ENCODE results near the gene AIFM2. TPM values are rescaled to one million over a fixed set of nuclear protein-coding genes. Genes with fewer than 3 reads are reported as not detected.

AIFM2 gene
- polyA plus RNA-seq, 3 donors, result 0.28 to 2.1 (median 0.41) TPM

GRCh38 chr10:70131560-70131937 is 1.1 kb downstream of the AIFM2 start:
- H3K27me3 Mint-ChIP-seq (ENCODE audit: low read depth in 3 of 3), result peaks cover 18 to 28% (median 19%) of the 10 kb centered on the region in 3 donors
- H3K36me3 Mint-ChIP-seq, result peaks cover 1 to 3% of the 10 kb centered on the region in 2 donors
- no peak overlapping the region for H3K27ac ChIP-seq (ENCODE audit: low read depth in 1 of 2, low read length in 2 of 2)
- H3K9ac ChIP-seq (ENCODE audit: insufficient read depth, low read length, poor library complexity, severe bottlenecking), result no peak overlapping the region
- no peaks in the 10 kb centered on the region for H4K20me1 ChIP-seq (ENCODE audit: insufficient read depth, low read length)
- no peak overlapping the region for H3K4me3 ChIP-seq (replicated peaks in 1 of 3; ENCODE audit: low read depth in 2 of 3, low read length in 3 of 3)
- H3K27ac Mint-ChIP-seq, result no peak overlapping the region
- TF ChIP-seq, protein P1, sequence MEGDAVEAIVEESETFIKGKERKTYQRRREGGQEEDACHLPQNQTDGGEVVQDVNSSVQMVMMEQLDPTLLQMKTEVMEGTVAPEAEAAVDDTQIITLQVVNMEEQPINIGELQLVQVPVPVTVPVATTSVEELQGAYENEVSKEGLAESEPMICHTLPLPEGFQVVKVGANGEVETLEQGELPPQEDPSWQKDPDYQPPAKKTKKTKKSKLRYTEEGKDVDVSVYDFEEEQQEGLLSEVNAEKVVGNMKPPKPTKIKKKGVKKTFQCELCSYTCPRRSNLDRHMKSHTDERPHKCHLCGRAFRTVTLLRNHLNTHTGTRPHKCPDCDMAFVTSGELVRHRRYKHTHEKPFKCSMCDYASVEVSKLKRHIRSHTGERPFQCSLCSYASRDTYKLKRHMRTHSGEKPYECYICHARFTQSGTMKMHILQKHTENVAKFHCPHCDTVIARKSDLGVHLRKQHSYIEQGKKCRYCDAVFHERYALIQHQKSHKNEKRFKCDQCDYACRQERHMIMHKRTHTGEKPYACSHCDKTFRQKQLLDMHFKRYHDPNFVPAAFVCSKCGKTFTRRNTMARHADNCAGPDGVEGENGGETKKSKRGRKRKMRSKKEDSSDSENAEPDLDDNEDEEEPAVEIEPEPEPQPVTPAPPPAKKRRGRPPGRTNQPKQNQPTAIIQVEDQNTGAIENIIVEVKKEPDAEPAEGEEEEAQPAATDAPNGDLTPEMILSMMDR (IDR thresholded peaks at IDR 0.05), result no peak
- intact Hi-C loops (cut with micrococcal nuclease), result no loop called here
- H2AFZ ChIP-seq (ENCODE audit: insufficient read depth, low read depth, low read length, poor library complexity, severe bottlenecking), result no peak overlapping the region
- no peaks in the 10 kb centered on the region for H3K9me3 ChIP-seq (replicated peaks in 1 of 2; ENCODE audit: control insufficient read depth in 1 of 2, insufficient read depth in 1 of 2, low read length in 2 of 2)
- WGBS (ENCODE audit: insufficient coverage), result 100% methylated on average over 3 of the region's 4 CpGs
- peaks cover 3 to 11% of the 10 kb centered on the region in 2 donors for H3K27me3 ChIP-seq (ENCODE audit: control insufficient read depth in 2 of 2, insufficient read depth in 2 of 2, low read length in 2 of 2)
- DNase-seq, result no peak
- H3K4me1 ChIP-seq (ENCODE audit: control insufficient read depth in 1 of 2, insufficient read depth in 2 of 2, low read length in 2 of 2), result peaks cover 11 to 13% of the 10 kb centered on the region in 2 donors
- H3K79me2 ChIP-seq (ENCODE audit: insufficient read depth, low read length), result no peaks in the 10 kb centered on the region
- no peaks in the 10 kb centered on the region for H3K36me3 ChIP-seq (replicated peaks in 1 of 2; ENCODE audit: control insufficient read depth in 1 of 2, insufficient read depth in 2 of 2, low read length in 2 of 2)
- no peak overlapping the region for H3K4me2 ChIP-seq (replicated peaks; ENCODE audit: extremely low read depth, low read length, poor library complexity, severe bottlenecking)
- H3K9me3 Mint-ChIP-seq, result no peaks in the 10 kb centered on the region
- H3K4me1 Mint-ChIP-seq, result peaks cover 20% of the 10 kb centered on the region
- H3K4me3 Mint-ChIP-seq, result peak overlapping the region in 1 of 2 donors; percentile 97

GRCh38 chr10:70130878-70131559 is 1.6 kb downstream of the AIFM2 start:
- Histone ChIP-seq H3K4me2 (replicated peaks; ENCODE audit: extremely low read depth, low read length, poor library complexity, severe bottlenecking) (no peak overlapping the region), H3K79me2 (ENCODE audit: insufficient read depth, low read length) (no peaks in the 10 kb centered on the region)

More at GRCh38 chr10:70130878-70131559, 1.6 kb downstream of the AIFM2 start:
- DNase-seq, result no peak
- 88% methylated on average over 8 of the region's 10 CpGs for WGBS (ENCODE audit: insufficient coverage)
- Histone ChIP-seq H3K4me3 (replicated peaks in 1 of 3; ENCODE audit: low read depth in 2 of 3, low read length in 3 of 3) (no peak overlapping the region), H2AFZ (ENCODE audit: insufficient read depth, low read depth, low read length, poor library complexity, severe bottlenecking) (no peak overlapping the region), H4K20me1 (ENCODE audit: insufficient read depth, low read length) (no peaks in the 10 kb centered on the region), H3K4me1 (ENCODE audit: control insufficient read depth in 1 of 2, insufficient read depth in 2 of 2, low read length in 2 of 2) (peaks cover 11 to 13% of the 10 kb centered on the region in 2 donors), H3K9ac (ENCODE audit: insufficient read depth, low read length, poor library complexity, severe bottlenecking) (no peak overlapping the region), H3K9me3 (replicated peaks in 1 of 2; ENCODE audit: control insufficient read depth in 1 of 2, insufficient read depth in 1 of 2, low read length in 2 of 2) (no peaks in the 10 kb centered on the region), H3K36me3 (replicated peaks in 1 of 2; ENCODE audit: control insufficient read depth in 1 of 2, insufficient read depth in 2 of 2, low read length in 2 of 2) (no peaks in the 10 kb centered on the region), H3K27ac (ENCODE audit: low read depth in 1 of 2, low read length in 2 of 2) (no peak overlapping the region), H3K27me3 (ENCODE audit: control insufficient read depth in 2 of 2, insufficient read depth in 2 of 2, low read length in 2 of 2) (peaks cover 3 to 11% of the 10 kb centered on the region in 2 donors)
- H3K9me3 Mint-ChIP-seq, result no peaks in the 10 kb centered on the region
- H3K4me3 Mint-ChIP-seq, result peak overlapping the region in 1 of 2 donors; percentile 12
- H3K27me3 Mint-ChIP-seq (ENCODE audit: low read depth in 3 of 3), result peaks cover 16 to 28% (median 19%) of the 10 kb centered on the region in 3 donors
- H3K4me1 Mint-ChIP-seq, result peaks cover 22% of the 10 kb centered on the region
- peaks cover 1 to 3% of the 10 kb centered on the region in 2 donors for H3K36me3 Mint-ChIP-seq
- no peak overlapping the region for H3K27ac Mint-ChIP-seq
- TF ChIP-seq, protein P1 (IDR thresholded peaks at IDR 0.05), result no peak
- intact Hi-C loops (cut with micrococcal nuclease), result no loop called here
